ENCODE measurements around the gene SLC4A5. TPM values are rescaled to one million over a fixed set of nuclear protein-coding genes. Genes with fewer than 3 reads are reported as not detected.

SLC4A5 gene
- total RNA-seq, 1 donor from 2014 or later, result 3.0 TPM

DNA sequence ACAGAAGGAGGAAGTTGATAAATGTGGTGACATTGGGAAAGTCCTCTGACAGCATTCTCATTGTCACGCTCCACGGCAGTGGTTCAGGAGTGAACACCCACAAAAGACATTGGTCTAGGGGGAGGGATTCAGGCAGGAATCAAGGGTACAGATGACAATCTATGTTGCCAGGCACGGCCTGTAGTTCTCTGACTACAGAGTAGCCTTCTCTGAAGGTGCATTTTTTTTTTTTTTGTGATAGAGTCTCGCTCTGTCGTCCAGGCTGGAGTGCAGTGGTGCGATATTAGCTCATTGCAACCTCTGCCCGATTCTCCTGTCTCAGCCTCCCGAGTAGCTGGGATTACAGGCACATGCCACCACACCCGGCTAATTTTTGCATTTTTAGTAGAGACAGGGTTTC, 157.2 kb downstream of the SLC4A5 start:
- TF ChIP-seq, protein P1, sequence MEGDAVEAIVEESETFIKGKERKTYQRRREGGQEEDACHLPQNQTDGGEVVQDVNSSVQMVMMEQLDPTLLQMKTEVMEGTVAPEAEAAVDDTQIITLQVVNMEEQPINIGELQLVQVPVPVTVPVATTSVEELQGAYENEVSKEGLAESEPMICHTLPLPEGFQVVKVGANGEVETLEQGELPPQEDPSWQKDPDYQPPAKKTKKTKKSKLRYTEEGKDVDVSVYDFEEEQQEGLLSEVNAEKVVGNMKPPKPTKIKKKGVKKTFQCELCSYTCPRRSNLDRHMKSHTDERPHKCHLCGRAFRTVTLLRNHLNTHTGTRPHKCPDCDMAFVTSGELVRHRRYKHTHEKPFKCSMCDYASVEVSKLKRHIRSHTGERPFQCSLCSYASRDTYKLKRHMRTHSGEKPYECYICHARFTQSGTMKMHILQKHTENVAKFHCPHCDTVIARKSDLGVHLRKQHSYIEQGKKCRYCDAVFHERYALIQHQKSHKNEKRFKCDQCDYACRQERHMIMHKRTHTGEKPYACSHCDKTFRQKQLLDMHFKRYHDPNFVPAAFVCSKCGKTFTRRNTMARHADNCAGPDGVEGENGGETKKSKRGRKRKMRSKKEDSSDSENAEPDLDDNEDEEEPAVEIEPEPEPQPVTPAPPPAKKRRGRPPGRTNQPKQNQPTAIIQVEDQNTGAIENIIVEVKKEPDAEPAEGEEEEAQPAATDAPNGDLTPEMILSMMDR (conservative IDR thresholded peaks at IDR 0.05), result no peak
- H3K9me3 Mint-ChIP-seq, result no peaks in the 10 kb centered on the region
- no peak overlapping the region for H3K4me3 Mint-ChIP-seq
- H3K36me3 Mint-ChIP-seq (ENCODE audit: low read depth), result no peaks in the 10 kb centered on the region
- peaks cover 19% of the 10 kb centered on the region for H3K27me3 Mint-ChIP-seq (ENCODE audit: low read depth)
- no peak for DNase-seq (ENCODE audit: low read depth, low spot score)
- no peaks in the 10 kb centered on the region for H3K4me1 Mint-ChIP-seq
- H3K27ac Mint-ChIP-seq (ENCODE audit: unreplicated experiment), result no peak overlapping the region

DNA sequence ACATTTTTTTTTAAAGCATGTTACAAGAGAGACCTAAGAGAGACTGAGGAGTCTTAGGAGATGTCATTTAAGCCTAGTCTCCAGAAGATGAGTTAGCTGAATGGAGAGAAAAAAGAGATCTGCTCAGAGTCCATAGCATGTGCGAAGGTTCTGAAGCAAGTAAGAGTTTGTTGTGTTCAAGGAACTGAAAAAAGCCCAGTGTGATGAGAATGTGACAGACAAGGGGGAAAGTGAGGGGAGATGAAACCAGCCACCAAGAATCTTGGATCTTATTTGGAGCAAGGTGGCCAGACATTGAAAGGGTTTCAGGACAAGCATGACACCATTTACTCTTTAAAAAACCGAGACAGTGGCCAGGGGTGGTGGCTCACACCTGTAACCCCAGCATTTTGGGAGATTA, 159.3 kb downstream of the SLC4A5 start:
- DNase-seq (ENCODE audit: low read depth, low spot score), result no peak
- TF ChIP-seq, protein P1 (conservative IDR thresholded peaks at IDR 0.05), result no peak
- Mint-ChIP-seq H3K27me3 (ENCODE audit: low read depth) (peaks cover 6% of the 10 kb centered on the region), H3K4me1 (no peaks in the 10 kb centered on the region), H3K36me3 (ENCODE audit: low read depth) (no peaks in the 10 kb centered on the region), H3K27ac (ENCODE audit: unreplicated experiment) (no peak overlapping the region), H3K9me3 (no peaks in the 10 kb centered on the region), H3K4me3 (no peak overlapping the region)

DNA sequence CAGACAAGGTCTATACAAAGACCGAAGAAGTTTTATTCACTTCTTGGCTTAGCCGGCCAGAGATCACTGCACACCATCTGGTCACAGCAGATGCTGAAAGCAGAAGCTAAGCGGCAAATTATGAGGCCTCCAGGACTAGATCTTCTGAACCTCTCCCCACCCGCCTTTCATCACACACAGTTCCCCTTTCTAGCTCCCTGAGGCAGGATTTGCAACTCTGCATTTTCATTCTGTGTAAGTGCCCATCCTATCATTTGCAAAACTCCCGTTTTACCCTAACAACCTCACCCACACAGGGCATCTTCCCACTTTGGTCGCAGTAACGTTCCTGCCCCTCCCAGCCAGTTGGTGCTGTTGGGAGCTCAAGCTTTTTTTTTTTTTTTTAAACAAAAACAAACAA, 161.5 kb downstream of the SLC4A5 start:
- Mint-ChIP-seq H3K27ac (ENCODE audit: unreplicated experiment) (no peak overlapping the region), H3K27me3 (ENCODE audit: low read depth) (peaks cover 2% of the 10 kb centered on the region), H3K9me3 (no peaks in the 10 kb centered on the region), H3K4me1 (peaks cover 13% of the 10 kb centered on the region), H3K4me3 (peak overlapping the region; percentile 13), H3K36me3 (ENCODE audit: low read depth) (peaks cover 1% of the 10 kb centered on the region)
- DNase-seq (ENCODE audit: low read depth, low spot score), result no peak
- TF ChIP-seq, protein P1 (conservative IDR thresholded peaks at IDR 0.05), result no peak

DNA sequence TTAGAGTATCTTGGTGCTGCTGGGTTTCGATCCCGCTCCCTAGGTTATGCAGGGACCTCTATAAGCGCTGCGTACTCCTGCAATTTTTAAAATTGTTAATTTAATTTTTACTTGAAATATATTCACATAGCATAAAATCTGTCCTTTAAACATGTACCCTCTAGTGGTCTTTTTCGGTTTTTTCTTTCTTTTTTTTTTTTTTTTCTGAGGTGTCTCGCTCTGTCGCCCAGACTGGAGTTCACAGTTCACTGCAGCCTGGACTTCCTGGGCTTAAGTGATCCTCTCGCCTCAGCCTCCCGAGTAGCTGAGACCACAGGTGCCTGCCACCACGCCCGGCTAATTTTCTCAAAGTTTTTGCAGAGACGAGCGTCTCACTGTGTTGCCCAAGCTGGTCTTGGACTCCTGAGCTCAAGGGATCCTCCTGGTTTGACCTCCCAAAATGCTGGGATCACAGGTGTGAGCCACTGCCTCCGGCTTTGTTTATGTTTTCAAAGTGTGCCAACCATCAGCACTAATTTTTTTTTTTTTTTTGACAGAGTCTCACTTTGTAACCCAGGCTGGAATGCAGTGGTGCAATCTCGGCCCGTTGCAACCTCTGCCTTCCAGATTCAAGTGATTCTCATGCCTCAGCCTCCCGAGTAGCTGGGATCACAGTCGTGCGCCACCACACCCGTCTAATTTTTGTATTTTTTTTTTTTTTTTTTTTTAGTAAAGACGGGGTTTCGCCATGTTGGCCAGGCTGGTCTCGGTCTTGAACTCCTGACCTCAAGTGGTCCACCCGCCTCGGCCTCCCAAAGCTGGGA, 164.0 kb downstream of the SLC4A5 start:
- H3K27me3 Mint-ChIP-seq (ENCODE audit: low read depth), result peaks cover 2% of the 10 kb centered on the region
- TF ChIP-seq, protein P1 (conservative IDR thresholded peaks at IDR 0.05), result peak; percentile 72
- H3K27ac Mint-ChIP-seq (ENCODE audit: unreplicated experiment), result peak overlapping the region; percentile 19
- DNase-seq (ENCODE audit: low read depth, low spot score), result no peak
- H3K4me3 Mint-ChIP-seq, result peak overlapping the region; percentile 96
- H3K36me3 Mint-ChIP-seq (ENCODE audit: low read depth), result peaks cover 12% of the 10 kb centered on the region
- H3K4me1 Mint-ChIP-seq, result peaks cover 24% of the 10 kb centered on the region
- H3K9me3 Mint-ChIP-seq, result no peaks in the 10 kb centered on the region

DNA sequence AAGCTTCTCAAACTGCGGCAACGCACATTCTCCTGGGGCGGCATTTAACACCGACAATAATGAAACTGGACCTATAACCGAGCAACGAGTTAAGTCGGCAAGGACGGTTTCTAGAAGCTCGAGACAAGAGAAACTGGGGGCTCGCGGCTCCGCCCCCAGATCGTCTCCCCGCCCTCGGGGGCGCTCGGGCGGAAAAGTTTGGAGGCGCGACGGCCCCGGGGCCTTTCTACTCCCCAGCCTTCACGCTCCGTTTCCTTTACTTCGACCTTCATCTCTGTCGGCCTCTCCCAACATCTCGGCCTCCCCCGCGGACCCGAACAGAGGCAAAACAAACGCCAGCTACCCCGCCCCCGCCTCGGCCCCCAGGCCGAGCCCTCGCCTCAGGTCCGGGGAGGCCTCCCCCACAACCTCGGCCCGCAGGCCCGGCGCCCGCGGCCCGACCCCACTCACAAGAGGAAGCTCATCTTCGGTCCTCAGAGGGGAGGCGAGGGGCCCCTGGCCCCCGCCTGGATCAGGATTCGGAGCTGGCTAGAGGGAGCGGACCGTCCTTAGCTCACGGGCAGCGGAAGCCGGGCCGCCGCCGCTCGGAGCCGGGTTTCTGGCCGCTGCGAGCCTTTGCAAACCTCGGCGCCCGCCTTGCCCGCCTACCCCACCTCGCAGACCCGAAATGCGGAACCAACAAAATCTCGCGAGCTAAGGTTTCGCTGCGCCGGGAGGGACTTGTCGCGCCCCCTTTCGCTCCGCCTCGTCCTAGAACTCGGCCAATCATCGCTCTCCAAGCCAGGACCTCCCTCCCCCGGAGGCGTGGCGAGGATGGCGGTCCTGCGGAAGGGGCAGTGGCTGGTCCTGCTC, 164.8 kb downstream of the SLC4A5 start, which contains the start of gene MOB1A:
Gene MOB1A (minus strand): TSS at position 669 of the 852 bp plus-strand sequence. CDS start 205 bp downstream, at position 464.
- Mint-ChIP-seq H3K27me3 (ENCODE audit: low read depth) (no peaks in the 10 kb centered on the region), H3K27ac (ENCODE audit: unreplicated experiment) (peak within 1 kb of the TSS; percentile 89), H3K4me3 (peak within 1 kb of the TSS; percentile 96), H3K36me3 (ENCODE audit: low read depth) (peaks cover 13% of the 10 kb centered on the region), H3K4me1 (peaks cover 25% of the 10 kb centered on the region), H3K9me3 (no peaks in the 10 kb centered on the region)
- peak; percentile 97 for DNase-seq (ENCODE audit: low read depth, low spot score)
- TF ChIP-seq, protein P1 (conservative IDR thresholded peaks at IDR 0.05), result no peak
